A549 (cell line): ENCODE measurements around the gene HDAC5.

Experiments
- FOXS1 ChIP-seq: fragments of 250-450 bp; sonication (Bioruptor Pico); IDR thresholded peaks from 2 replicates; pipeline ENCODE4 v1.5.0; 2020; ENCODE audit warnings: mild to moderate bottlenecking, moderate library complexity
- KDM5A ChIP-seq: fragments of 200-600 bp; sonication (generic); IDR thresholded peaks from 2 replicates; pipeline ENCODE4 v1.6.1; 2016; ENCODE audit warnings: antibody characterized with exemption, mild to moderate bottlenecking
- RNF2 ChIP-seq: fragments of 200-600 bp; sonication (generic); IDR thresholded peaks from 2 replicates; pipeline ENCODE4 v1.6.1; 2016; ENCODE audit warnings: low read depth, mild to moderate bottlenecking, antibody characterized with exemption, moderate library complexity, borderline replicate concordance
- ZFP36 ChIP-seq: fragments of 450-650 bp; IDR thresholded peaks from 2 replicates; pipeline ENCODE4 v1.6.1; 2014; ENCODE audit warnings: borderline replicate concordance; ENCODE audit not compliant: partially characterized antibody
- TF ChIP-seq, protein P1 (sequence below): fragments of >200 bp; sonication (Bioruptor Twin); formaldehyde crosslinking; IDR thresholded peaks from 3 replicates; pipeline ENCODE4 v1.5.1; 2016
- TF ChIP-seq, protein P2 (sequence below): fragments of 250-450 bp; sonication (Bioruptor Pico); IDR thresholded peaks from 2 replicates; pipeline ENCODE4 v1.5.0; 2020; ENCODE audit warnings: low read depth, mild to moderate bottlenecking, moderate library complexity
- TF ChIP-seq, protein P3 (sequence below): fragments of 200-600 bp; sonication (generic); IDR thresholded peaks from 2 replicates; pipeline ENCODE4 v1.6.1; 2016; ENCODE audit warnings: antibody characterized with exemption, mild to moderate bottlenecking, moderate library complexity
- TF ChIP-seq, protein P4 (sequence below): fragments of 150-350 bp; IDR thresholded peaks from 2 replicates; pipeline ENCODE4 v1.6.1; 2014; ENCODE audit warnings: low read depth, mild to moderate bottlenecking, low read length

DNA sequence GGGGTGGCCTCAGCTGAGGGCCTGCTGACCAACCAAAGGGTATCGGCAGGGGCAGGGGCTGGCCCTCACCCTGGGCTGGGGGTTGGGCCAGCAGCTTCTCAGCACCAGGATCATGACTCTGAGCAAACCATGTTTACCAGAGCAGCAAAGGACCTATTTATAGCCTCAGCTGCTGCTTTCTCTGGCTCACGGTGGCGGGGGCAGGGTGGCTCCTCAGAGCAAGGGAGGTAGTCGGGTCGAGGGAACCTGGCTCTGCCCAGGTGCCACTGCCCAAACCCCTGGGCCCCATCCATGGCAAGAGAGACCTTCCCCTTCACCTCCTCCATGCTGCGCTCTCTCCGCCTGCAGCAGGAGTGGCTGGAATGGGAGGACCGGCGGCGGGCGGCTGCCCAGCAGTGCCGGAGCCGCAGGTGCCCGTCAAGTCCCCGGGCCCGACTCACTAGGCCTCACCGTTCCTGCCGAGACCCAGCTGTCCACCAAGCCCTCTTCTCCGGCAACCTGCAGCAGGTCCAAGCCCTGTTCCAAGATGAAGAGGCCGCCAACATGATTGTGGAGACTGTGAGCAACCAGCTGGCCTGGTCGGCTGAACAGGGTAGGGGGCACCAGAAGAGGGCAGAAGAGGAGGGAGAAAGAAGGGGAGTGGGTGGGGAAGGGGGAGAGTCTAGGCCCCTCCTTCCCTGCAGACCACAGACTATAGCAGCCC is 47.2 kb upstream of the HDAC5 start, which contains the start of gene ASB16:
- TF ChIP-seq, protein P1, sequence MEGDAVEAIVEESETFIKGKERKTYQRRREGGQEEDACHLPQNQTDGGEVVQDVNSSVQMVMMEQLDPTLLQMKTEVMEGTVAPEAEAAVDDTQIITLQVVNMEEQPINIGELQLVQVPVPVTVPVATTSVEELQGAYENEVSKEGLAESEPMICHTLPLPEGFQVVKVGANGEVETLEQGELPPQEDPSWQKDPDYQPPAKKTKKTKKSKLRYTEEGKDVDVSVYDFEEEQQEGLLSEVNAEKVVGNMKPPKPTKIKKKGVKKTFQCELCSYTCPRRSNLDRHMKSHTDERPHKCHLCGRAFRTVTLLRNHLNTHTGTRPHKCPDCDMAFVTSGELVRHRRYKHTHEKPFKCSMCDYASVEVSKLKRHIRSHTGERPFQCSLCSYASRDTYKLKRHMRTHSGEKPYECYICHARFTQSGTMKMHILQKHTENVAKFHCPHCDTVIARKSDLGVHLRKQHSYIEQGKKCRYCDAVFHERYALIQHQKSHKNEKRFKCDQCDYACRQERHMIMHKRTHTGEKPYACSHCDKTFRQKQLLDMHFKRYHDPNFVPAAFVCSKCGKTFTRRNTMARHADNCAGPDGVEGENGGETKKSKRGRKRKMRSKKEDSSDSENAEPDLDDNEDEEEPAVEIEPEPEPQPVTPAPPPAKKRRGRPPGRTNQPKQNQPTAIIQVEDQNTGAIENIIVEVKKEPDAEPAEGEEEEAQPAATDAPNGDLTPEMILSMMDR, result no peak
- TF ChIP-seq, protein P2, sequence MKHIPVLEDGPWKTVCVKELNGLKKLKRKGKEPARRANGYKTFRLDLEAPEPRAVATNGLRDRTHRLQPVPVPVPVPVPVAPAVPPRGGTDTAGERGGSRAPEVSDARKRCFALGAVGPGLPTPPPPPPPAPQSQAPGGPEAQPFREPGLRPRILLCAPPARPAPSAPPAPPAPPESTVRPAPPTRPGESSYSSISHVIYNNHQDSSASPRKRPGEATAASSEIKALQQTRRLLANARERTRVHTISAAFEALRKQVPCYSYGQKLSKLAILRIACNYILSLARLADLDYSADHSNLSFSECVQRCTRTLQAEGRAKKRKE (CRISPR knock-in tag), result no peak
- TF ChIP-seq ZFP36, result no peak
- no peak for TF ChIP-seq RNF2
- TF ChIP-seq, protein P3, sequence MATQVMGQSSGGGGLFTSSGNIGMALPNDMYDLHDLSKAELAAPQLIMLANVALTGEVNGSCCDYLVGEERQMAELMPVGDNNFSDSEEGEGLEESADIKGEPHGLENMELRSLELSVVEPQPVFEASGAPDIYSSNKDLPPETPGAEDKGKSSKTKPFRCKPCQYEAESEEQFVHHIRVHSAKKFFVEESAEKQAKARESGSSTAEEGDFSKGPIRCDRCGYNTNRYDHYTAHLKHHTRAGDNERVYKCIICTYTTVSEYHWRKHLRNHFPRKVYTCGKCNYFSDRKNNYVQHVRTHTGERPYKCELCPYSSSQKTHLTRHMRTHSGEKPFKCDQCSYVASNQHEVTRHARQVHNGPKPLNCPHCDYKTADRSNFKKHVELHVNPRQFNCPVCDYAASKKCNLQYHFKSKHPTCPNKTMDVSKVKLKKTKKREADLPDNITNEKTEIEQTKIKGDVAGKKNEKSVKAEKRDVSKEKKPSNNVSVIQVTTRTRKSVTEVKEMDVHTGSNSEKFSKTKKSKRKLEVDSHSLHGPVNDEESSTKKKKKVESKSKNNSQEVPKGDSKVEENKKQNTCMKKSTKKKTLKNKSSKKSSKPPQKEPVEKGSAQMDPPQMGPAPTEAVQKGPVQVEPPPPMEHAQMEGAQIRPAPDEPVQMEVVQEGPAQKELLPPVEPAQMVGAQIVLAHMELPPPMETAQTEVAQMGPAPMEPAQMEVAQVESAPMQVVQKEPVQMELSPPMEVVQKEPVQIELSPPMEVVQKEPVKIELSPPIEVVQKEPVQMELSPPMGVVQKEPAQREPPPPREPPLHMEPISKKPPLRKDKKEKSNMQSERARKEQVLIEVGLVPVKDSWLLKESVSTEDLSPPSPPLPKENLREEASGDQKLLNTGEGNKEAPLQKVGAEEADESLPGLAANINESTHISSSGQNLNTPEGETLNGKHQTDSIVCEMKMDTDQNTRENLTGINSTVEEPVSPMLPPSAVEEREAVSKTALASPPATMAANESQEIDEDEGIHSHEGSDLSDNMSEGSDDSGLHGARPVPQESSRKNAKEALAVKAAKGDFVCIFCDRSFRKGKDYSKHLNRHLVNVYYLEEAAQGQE, result no peak
- TF ChIP-seq KDM5A, result no peak
- TF ChIP-seq, protein P4, sequence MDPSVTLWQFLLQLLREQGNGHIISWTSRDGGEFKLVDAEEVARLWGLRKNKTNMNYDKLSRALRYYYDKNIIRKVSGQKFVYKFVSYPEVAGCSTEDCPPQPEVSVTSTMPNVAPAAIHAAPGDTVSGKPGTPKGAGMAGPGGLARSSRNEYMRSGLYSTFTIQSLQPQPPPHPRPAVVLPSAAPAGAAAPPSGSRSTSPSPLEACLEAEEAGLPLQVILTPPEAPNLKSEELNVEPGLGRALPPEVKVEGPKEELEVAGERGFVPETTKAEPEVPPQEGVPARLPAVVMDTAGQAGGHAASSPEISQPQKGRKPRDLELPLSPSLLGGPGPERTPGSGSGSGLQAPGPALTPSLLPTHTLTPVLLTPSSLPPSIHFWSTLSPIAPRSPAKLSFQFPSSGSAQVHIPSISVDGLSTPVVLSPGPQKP, result no peak
- TF ChIP-seq FOXS1 (CRISPR knock-in tag), result no peak
